GM19240 (cell line): Measurements from ENCODE around the gene PGBD5.

Experiments
- DNase-seq: peaks from one replicate; pipeline ENCODE4 v3.0.0; 2011; ENCODE audit warnings: low spot score; ENCODE audit not compliant: insufficient read length

Gene PGBD5

DNA sequence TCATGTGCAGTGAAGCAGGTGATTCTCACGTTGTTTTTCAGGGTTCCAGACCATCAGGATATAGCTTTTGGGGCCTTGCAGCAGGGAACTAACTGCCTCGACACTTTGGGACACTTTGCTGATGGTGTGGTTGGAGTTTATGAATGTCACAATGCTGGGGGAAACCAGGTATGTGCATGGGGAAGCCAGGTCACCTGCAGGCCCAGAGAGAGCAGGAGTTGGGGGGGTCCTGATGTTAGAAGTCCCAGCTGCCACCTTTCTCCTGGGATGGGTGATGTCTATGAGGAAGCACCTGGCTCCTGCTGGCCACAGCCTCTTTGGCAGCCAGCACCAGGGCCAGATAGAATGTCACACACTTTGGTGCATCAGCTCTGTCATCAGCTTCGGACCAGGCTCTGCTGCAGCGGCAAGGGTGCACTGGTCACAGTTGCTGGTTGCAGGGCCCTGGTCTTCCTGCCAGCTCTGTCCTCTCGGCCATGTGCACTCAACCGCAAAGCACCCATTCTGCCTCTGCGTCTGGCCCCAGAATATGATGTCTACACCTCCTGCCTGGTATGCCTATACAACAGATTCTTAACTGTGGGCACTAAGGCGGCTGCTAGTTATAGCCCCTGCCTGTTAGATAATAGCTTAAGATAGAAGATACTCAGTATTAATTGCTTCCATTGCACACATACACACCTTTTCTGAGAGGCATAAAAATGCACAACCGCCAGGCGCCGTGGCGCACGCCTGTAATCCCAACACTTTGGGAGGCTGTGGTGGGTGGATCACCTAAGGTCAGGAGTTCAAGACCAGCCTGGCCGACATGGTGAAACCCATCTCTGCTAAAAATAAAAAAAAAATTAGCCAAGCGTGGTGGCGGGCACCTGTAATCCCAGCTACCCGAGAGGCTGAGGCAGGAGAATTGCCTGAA is 160.7 kb downstream of the PGBD5 start:
- no peak for DNase-seq
